A549 (cell line): ENCODE data around the gene RNF167. TPM values are rescaled to one million over a fixed set of nuclear protein-coding genes. Genes with fewer than 3 reads are reported as not detected.

Experiments used
- ATAC-seq, 2 experiments: fragments of 200-7000 bp in 1 of 2; fragments of >200 bp in 1 of 2; cut with Nextera tagmentation in 1 of 2; cut with Tn5 transposase in 1 of 2; 3 replicates each; pipeline versions ENCODE4 v1.8.0 to v1.9.1; 2018 to 2020; ENCODE audit warnings: mild to moderate bottlenecking in 1 of 2, moderate library complexity in 1 of 2
- CTCF ChIA-PET: fragments of 300-600 bp; sonication (Branson Sonifier 250); formaldehyde crosslinking; extraction: SDS; loops from one replicate; lab custom pipeline; 2021; ENCODE audit warnings: antibody characterized with exemption, inconsistent platforms; lab: Yijun Ruan, JAX
- POLR2A ChIA-PET: fragments of 350-600 bp; formaldehyde crosslinking; extraction: SDS; loops from one replicate; lab custom pipeline; 2021; ENCODE audit warnings: antibody characterized with exemption, inconsistent platforms; lab: Yijun Ruan, JAX
- DNase-seq, 2 experiments: peaks; one replicate each; pipeline versions ENCODE4 v3.0.0 to v3.0.0-alpha.2; 2011 to 2016; ENCODE audit warnings: low read depth in 1 of 2, low spot score in 1 of 2
- FAIRE-seq: peaks from 2 replicates; lab custom pipeline; 2011; peaks lifted over from hg19 to GRCh38; lab: Jason Lieb, UNC
- H3K27ac ChIP-seq, 2 experiments: fragments of >200 bp; sonication (Bioruptor Twin); formaldehyde crosslinking; 3 replicates each; pipeline ENCODE4 v1.5.1; 2016 to 2017
- H3K4me1 ChIP-seq: fragments of >200 bp; sonication (Bioruptor Twin); formaldehyde crosslinking; 3 replicates; pipeline ENCODE4 v1.6.1; 2016
- H3K4me2 ChIP-seq: fragments of >200 bp; sonication (Bioruptor Twin); formaldehyde crosslinking; 3 replicates; pipeline ENCODE4 v1.6.1; 2016
- H3K4me3 ChIP-seq: fragments of >200 bp; sonication (Bioruptor Twin); formaldehyde crosslinking; 3 replicates; pipeline ENCODE4 v1.5.1; 2016
- H3K9me3 ChIP-seq: fragments of >200 bp; sonication (Bioruptor Twin); formaldehyde crosslinking; 3 replicates; pipeline ENCODE4 v1.6.1; 2016
- BHLHE40 ChIP-seq: IDR thresholded peaks from 2 replicates; pipeline ENCODE4 v1.6.1; 2012; ENCODE audit warnings: low read depth, low read length, inconsistent platforms
- CBX2 ChIP-seq: fragments of 200-600 bp; sonication (generic); IDR thresholded peaks from 2 replicates; pipeline ENCODE4 v1.6.1; 2016; ENCODE audit warnings: low read depth, mild to moderate bottlenecking, borderline replicate concordance
- CEBPB ChIP-seq, 2 experiments: fragments of >200 bp in 1 of 2; sonication (Bioruptor Twin) in 1 of 2; formaldehyde crosslinking in 1 of 2; IDR thresholded peaks; 2 replicates each; pipeline ENCODE4 v1.6.1; 2012 to 2016
- CHD4 ChIP-seq: fragments of 200-600 bp; sonication (generic); IDR thresholded peaks from 2 replicates; pipeline ENCODE4 v1.6.1; 2016; ENCODE audit warnings: antibody characterized with exemption, mild to moderate bottlenecking, borderline replicate concordance
- ELK1 ChIP-seq: fragments of 150-350 bp; IDR thresholded peaks from 2 replicates; pipeline ENCODE4 v1.6.1; 2014; ENCODE audit warnings: low read depth, mild to moderate bottlenecking, low read length
- EP300 ChIP-seq, 2 experiments: fragments of >200 bp; sonication (Bioruptor Twin); formaldehyde crosslinking; IDR thresholded peaks; 2 replicates in 1 of 2; 3 replicates in 1 of 2; pipeline ENCODE4 v1.6.1; 2016 to 2017
- ESRRA ChIP-seq: fragments of 150-350 bp; IDR thresholded peaks from 2 replicates; pipeline ENCODE4 v1.6.1; 2014; ENCODE audit warnings: mild to moderate bottlenecking, low read length, borderline replicate concordance
- FOSB ChIP-seq: fragments of 250-450 bp; sonication (Bioruptor Pico); IDR thresholded peaks from 2 replicates; pipeline ENCODE4 v1.5.0; 2020; ENCODE audit warnings: mild to moderate bottlenecking, moderate library complexity
- FOXS1 ChIP-seq: fragments of 250-450 bp; sonication (Bioruptor Pico); IDR thresholded peaks from 2 replicates; pipeline ENCODE4 v1.5.0; 2020; ENCODE audit warnings: mild to moderate bottlenecking, moderate library complexity
- GATA3 ChIP-seq: IDR thresholded peaks from 2 replicates; pipeline ENCODE4 v1.6.1; 2012; ENCODE audit warnings: borderline replicate concordance
- HDAC2 ChIP-seq: fragments of 200-600 bp; sonication (generic); IDR thresholded peaks from 2 replicates; pipeline ENCODE4 v1.6.1; 2016
- HES2 ChIP-seq: fragments of >200 bp; sonication (Bioruptor Twin); formaldehyde crosslinking; IDR thresholded peaks from 2 replicates; pipeline ENCODE4 v1.6.1; 2016
- HEYL ChIP-seq: fragments of 250-450 bp; sonication (Bioruptor Pico); IDR thresholded peaks from 2 replicates; pipeline ENCODE4 v1.8.0; 2021; ENCODE audit warnings: mild to moderate bottlenecking, moderate library complexity
- HMGXB4 ChIP-seq: fragments of 250-450 bp; sonication (Bioruptor Pico); IDR thresholded peaks from 2 replicates; pipeline ENCODE4 v1.5.0; 2021; ENCODE audit warnings: mild to moderate bottlenecking, moderate library complexity, borderline replicate concordance
- HOXA7 ChIP-seq: fragments of 250-450 bp; sonication (Bioruptor Pico); IDR thresholded peaks from 2 replicates; pipeline ENCODE4 v1.5.0; 2020; ENCODE audit warnings: mild to moderate bottlenecking, moderate library complexity
- HOXB5 ChIP-seq: fragments of 250-450 bp; sonication (Bioruptor Pico); IDR thresholded peaks from 2 replicates; pipeline ENCODE4 v1.5.0; 2020; ENCODE audit warnings: mild to moderate bottlenecking, moderate library complexity
- JUN ChIP-seq, 2 experiments: fragments of >200 bp; sonication (Bioruptor Twin); formaldehyde crosslinking; IDR thresholded peaks; 2 replicates in 1 of 2; 3 replicates in 1 of 2; pipeline ENCODE4 v1.6.1; 2016 to 2017
- JUNB ChIP-seq: fragments of >200 bp; sonication (Bioruptor Twin); formaldehyde crosslinking; IDR thresholded peaks from 2 replicates; pipeline ENCODE4 v1.6.1; 2016
- KDM1A ChIP-seq: fragments of 200-600 bp; sonication (generic); IDR thresholded peaks from 2 replicates; pipeline ENCODE4 v1.6.1; 2016; ENCODE audit warnings: low read depth, mild to moderate bottlenecking
- KDM5A ChIP-seq: fragments of 200-600 bp; sonication (generic); IDR thresholded peaks from 2 replicates; pipeline ENCODE4 v1.6.1; 2016; ENCODE audit warnings: antibody characterized with exemption, mild to moderate bottlenecking
- MAX ChIP-seq: IDR thresholded peaks from 2 replicates; pipeline ENCODE4 v1.6.1; 2012
- MAZ ChIP-seq: fragments of 150-350 bp; IDR thresholded peaks from 2 replicates; pipeline ENCODE4 v1.6.1; 2014; ENCODE audit warnings: antibody characterized with exemption, low read depth, low read length, borderline replicate concordance
- NPAS2 ChIP-seq: fragments of 250-450 bp; sonication (Bioruptor Pico); IDR thresholded peaks from 2 replicates; pipeline ENCODE4 v1.8.0; 2022; ENCODE audit warnings: mild to moderate bottlenecking, moderate library complexity, borderline replicate concordance
- PHF8 ChIP-seq: fragments of 200-600 bp; sonication (generic); IDR thresholded peaks from 2 replicates; pipeline ENCODE4 v1.6.1; 2016; ENCODE audit warnings: low read depth, mild to moderate bottlenecking, antibody characterized with exemption, moderate library complexity, borderline replicate concordance
- POLR2A ChIP-seq: IDR thresholded peaks from 2 replicates; pipeline ENCODE4 v1.6.1; 2012; ENCODE audit warnings: mild to moderate bottlenecking, low read length
- POLR2AphosphoS2 ChIP-seq: conservative IDR thresholded peaks from 2 replicates; pipeline ENCODE4 v1.6.1; 2012; ENCODE audit warnings: low read length, improper control_type of control experiment, inconsistent platforms
- RAD21 ChIP-seq, 2 experiments: fragments of >200 bp in 1 of 2; sonication (Bioruptor Twin) in 1 of 2; formaldehyde crosslinking in 1 of 2; IDR thresholded peaks in 1 of 2; conservative IDR thresholded peaks in 1 of 2; 2 replicates in 1 of 2; 3 replicates in 1 of 2; pipeline ENCODE4 v1.6.1; 2012 to 2018; ENCODE audit warnings: inconsistent platforms in 1 of 2
- RFX5 ChIP-seq: fragments of 450-650 bp; IDR thresholded peaks from 2 replicates; pipeline ENCODE4 v1.7.1; 2014; ENCODE audit warnings: antibody characterized with exemption, mild to moderate bottlenecking, moderate library complexity
- RNF2 ChIP-seq: fragments of 200-600 bp; sonication (generic); IDR thresholded peaks from 2 replicates; pipeline ENCODE4 v1.6.1; 2016; ENCODE audit warnings: low read depth, mild to moderate bottlenecking, antibody characterized with exemption, moderate library complexity, borderline replicate concordance
- TFCP2L1 ChIP-seq: fragments of 250-450 bp; sonication (Bioruptor Pico); IDR thresholded peaks from 2 replicates; pipeline ENCODE4 v1.5.0; 2021; ENCODE audit warnings: mild to moderate bottlenecking
- TP53 ChIP-seq: fragments of 250-450 bp; sonication (Bioruptor Pico); IDR thresholded peaks from 2 replicates; pipeline ENCODE4 v1.5.0; 2021; ENCODE audit warnings: mild to moderate bottlenecking, moderate library complexity
- ZC3H11A ChIP-seq: fragments of 450-650 bp; IDR thresholded peaks from 2 replicates; pipeline ENCODE4 v1.6.1; 2014; ENCODE audit warnings: antibody characterized with exemption, mild to moderate bottlenecking
- ZFP36 ChIP-seq: fragments of 450-650 bp; IDR thresholded peaks from 2 replicates; pipeline ENCODE4 v1.6.1; 2014; ENCODE audit warnings: borderline replicate concordance; ENCODE audit not compliant: partially characterized antibody
- ZNF302 ChIP-seq: fragments of 250-450 bp; sonication (Bioruptor Pico); IDR thresholded peaks from 2 replicates; pipeline ENCODE4 v1.9.0; 2021; ENCODE audit warnings: inconsistent platforms, mild to moderate bottlenecking, moderate library complexity
- ZSCAN20 ChIP-seq: fragments of 250-450 bp; sonication (Bioruptor Pico); IDR thresholded peaks from 2 replicates; pipeline ENCODE4 v1.8.0; 2022; ENCODE audit warnings: mild to moderate bottlenecking, moderate library complexity
- WGBS: methylation state at CpG from one replicate; pipeline ENCODE4 v1.1.6; 2017; ENCODE audit errors: missing lambda C conversion rate; 5-methylcytosine and 5-hydroxymethylcytosine counted together
- polyA plus RNA-seq, 4 experiments: library from polyadenylated mRNA; depleted of rRNA in 3 of 4; stranded (reverse); fragments of >200 nt; fragmentation: RNase III in 1 of 4; extraction: RNeasy Plus Mini Kit Qiagen cat#74134 plus additional on column Dnase treatment in 1 of 4; gene quantifications; 2 replicates in 3 of 4; 3 replicates in 1 of 4; pipeline ENCODE4 v1.2.3, GENCODE V29; 2011 to 2017

RNF167 gene
- polyA plus RNA-seq, 2 of the 4 experiments (the other 2 are of a cell fraction) = 86.4 to 98.7 TPM

GRCh38 chr17:4950746-4951204, 10.7 kb downstream of the RNF167 start, which contains the start of gene ENO3:
TSS of gene ENO3 (plus strand) at chr17:4951119. CDS start at chr17:4951830, 711 bp downstream.
- Histone ChIP-seq H3K4me2 (peak within 1 kb of the TSS; percentile 99), H3K4me3 (peak within 1 kb of the TSS; percentile 98), H3K27ac (peak within 1 kb of the TSS; percentile 99), H3K4me1 (peaks cover 35% of the 10 kb centered on the region), H3K9me3 (no peaks in the 10 kb centered on the region)
- DNase-seq (peak in 1 of 2 experiments; percentile 40), FAIRE-seq (no peak), ATAC-seq (no peak)
- TF ChIP-seq RFX5 (no peak), CEBPB (IDR thresholded peaks at IDR 0.05) (peak in 1 of 2 experiments; percentile 7; a peak in 1 of 4 replicates), MAX (peak; percentile 57), JUNB (no peak), CHD4 (no peak), FOXS1 (CRISPR knock-in tag) (no peak), HOXB5 (CRISPR knock-in tag) (no peak), EP300 (IDR thresholded peaks at IDR 0.05) (0 out of 5 replicates have a peak, but pooled peaks of 1 of the 2 experiments have one; percentile 11), TFCP2L1 (CRISPR knock-in tag) (no peak), ZNF302 (no peak), ELK1 (no peak), JUN (IDR thresholded peaks at IDR 0.05) (no peak), RNF2 (no peak), ESRRA (no peak), GATA3 (no peak), CBX2 (no peak), NPAS2 (CRISPR knock-in tag) (no peak), KDM5A (no peak), PHF8 (no peak), KDM1A (no peak), ZSCAN20 (CRISPR knock-in tag) (no peak), HEYL (no peak), HES2 (no peak), FOSB (CRISPR knock-in tag) (no peak), MAZ (no peak), POLR2A (peak; percentile 69), POLR2AphosphoS2 (no peak), BHLHE40 (no peak), TP53 (no peak), RAD21 (conservative IDR thresholded peaks at IDR 0.05 in 1 of 2, IDR thresholded peaks at IDR 0.05 in 1 of 2) (no peak), HMGXB4 (CRISPR knock-in tag) (no peak), ZFP36 (no peak), HDAC2 (no peak), HOXA7 (CRISPR knock-in tag) (no peak), ZC3H11A (no peak)
- ChIA-PET POLR2A (interaction anchor here (4.4 to 4.9 kb wide), 2 partner anchors 11 to 15 kb away, joined by 68 to 78 read pairs; partner anchors contain the start of genes RNF167, SLC25A11 and SPAG7), CTCF (interaction anchor here (1.1 to 7.1 kb wide), 6 partner anchors 14 to 42 kb away, joined by 4 to 63 read pairs (median 7); partner anchors contain the start of genes CAMTA2 and SPAG7)
- WGBS = 11% methylated on average over 7 of the region's 7 CpGs
